Upper lobe of left lung (tissue), 6 donors: ENCODE measurements around the gene ZNF407. TPM values are rescaled to one million over a fixed set of nuclear protein-coding genes. Genes with fewer than 3 reads are reported as not detected.
A peak's percentile ranks its signal among the peaks of the same experiment; 100 is the strongest.

ENCODE experiments used
- ATAC-seq, 2 donors: fragments of 200-7000 bp; cut with Tn5 transposase; one replicate each; pipeline ENCODE4 v1.9.1; 2022; ENCODE audit warnings: mild to moderate bottlenecking in 2 of 2, moderate library complexity in 2 of 2; ENCODE audit not compliant: low FRiP score in 2 of 2
- DNase-seq, 2 donors: peaks; one replicate each; pipeline ENCODE4 v3.0.0-alpha.2; 2019 to 2020
- H3K27ac ChIP-seq, 4 donors: fragments of 200-600 bp; sonication (generic); one replicate each; pipeline ENCODE4 v1.5.1; 2016 to 2019
- H3K27me3 ChIP-seq, 4 donors: fragments of 200-600 bp; sonication (generic); one replicate each; pipeline ENCODE4 v1.5.1; 2017 to 2019
- H3K36me3 ChIP-seq, 4 donors: fragments of 200-600 bp; sonication (generic); one replicate each; pipeline ENCODE4 v1.5.1; 2016 to 2019
- H3K4me1 ChIP-seq, 4 donors: fragments of 200-600 bp; sonication (generic); one replicate each; pipeline ENCODE4 v1.5.1; 2018 to 2019
- H3K4me3 ChIP-seq, 4 donors: fragments of 200-600 bp; sonication (generic); one replicate each; pipeline ENCODE4 v1.5.1; 2017 to 2019; ENCODE audit warnings: mild to moderate bottlenecking in 2 of 4, moderate library complexity in 1 of 4
- H3K9me3 ChIP-seq, 4 donors: fragments of 200-600 bp; sonication (generic); one replicate each; pipeline ENCODE4 v1.5.1; 2018 to 2019
- CTCF ChIP-seq, 6 experiments: fragments of 450-650 bp in 4 of 6; fragments of 200-600 bp in 2 of 6; sonication (generic) in 2 of 6; IDR thresholded peaks; one replicate each; pipeline ENCODE4 v1.5.1; 2016 to 2019; ENCODE audit warnings: antibody characterized with exemption in 6 of 6
- EP300 ChIP-seq, 4 donors: sonication (generic); formaldehyde crosslinking; IDR thresholded peaks; one replicate each; pipeline ENCODE4 v1.5.1; 2017; ENCODE audit warnings: antibody characterized with exemption in 4 of 4, control low read depth in 2 of 4
- POLR2A ChIP-seq, 4 donors: fragments of 450-650 bp; IDR thresholded peaks; one replicate each; pipeline ENCODE4 v1.5.1; 2016 to 2017; ENCODE audit warnings: antibody characterized with exemption in 4 of 4, mild to moderate bottlenecking in 2 of 4
- POLR2AphosphoS5 ChIP-seq, 2 donors: sonication (generic); formaldehyde crosslinking; IDR thresholded peaks; one replicate each; pipeline ENCODE4 v1.5.1; 2017; ENCODE audit warnings: antibody characterized with exemption in 2 of 2
- WGBS, 2 donors: methylation state at CpG; one replicate each; pipeline ENCODE4 v1.1.5; 2017 to 2018; 5-methylcytosine and 5-hydroxymethylcytosine counted together
- total RNA-seq, 6 donors: library from RNA; depleted of rRNA in 4 of 6; stranded (reverse); fragments of >200 nt in 4 of 6; gene quantifications; one replicate each; pipeline versions ENCODE4 v1.1.0 to v1.2.1, GENCODE V29; 2016 to 2021
- donor health status: DM: no; HTN: no; CAD: no; lungs with moderate emphysema.
- donor health status: DM: no; HTN: yes; CAD: no; lungs with severe emphysema.

ZNF407 gene
- total RNA-seq, 6 donors from 2014 or later: 12.2 to 77.5 (median 17.1) TPM

GRCh38 chr18:74722237-74722636 lies 124.6 kb downstream of the ZNF407 start:
- Histone ChIP-seq H3K27me3 (no peaks in the 10 kb centered on the region), H3K36me3 (no peaks in the 10 kb centered on the region), H3K27ac (no peak overlapping the region), H3K4me3 (no peak overlapping the region), H3K9me3 (no peaks in the 10 kb centered on the region), H3K4me1 (peaks cover 3 to 10% (median 7%) of the 10 kb centered on the region in 4 donors)
- TF ChIP-seq POLR2AphosphoS5 (IDR thresholded peaks at IDR 0.05): no peak
- TF ChIP-seq EP300 (IDR thresholded peaks at IDR 0.05): no peak
- TF ChIP-seq POLR2A (IDR thresholded peaks at IDR 0.05): no peak
- no peak for TF ChIP-seq CTCF (IDR thresholded peaks at IDR 0.05)
- DNase-seq (peak in 1 of 2 donors; percentile 28), ATAC-seq (peak in 1 of 2 donors; percentile 36)
- WGBS, 2 donors: 50 to 68% methylated on average over 2 of the region's 2 CpGs

- WGBS, 2 donors: 82 to 96% methylated on average over 1 of the region's 1 CpG
- peaks cover 3 to 10% (median 7%) of the 10 kb centered on the region in 4 donors for H3K4me1 ChIP-seq
- no peak for DNase-seq
- H3K27me3 ChIP-seq: no peaks in the 10 kb centered on the region
- no peak for ATAC-seq
- H3K36me3 ChIP-seq: no peaks in the 10 kb centered on the region
- H3K4me3 ChIP-seq: no peak overlapping the region
- no peaks in the 10 kb centered on the region for H3K9me3 ChIP-seq
- no peak overlapping the region for H3K27ac ChIP-seq
- TF ChIP-seq EP300 (IDR thresholded peaks at IDR 0.05) (no peak), CTCF (IDR thresholded peaks at IDR 0.05) (no peak), POLR2AphosphoS5 (IDR thresholded peaks at IDR 0.05) (no peak), POLR2A (IDR thresholded peaks at IDR 0.05) (no peak)
Observed at GRCh38 chr18:74724186-74724585, 126.5 kb downstream of the ZNF407 start.

GRCh38 chr18:74725690-74726089 lies 128.0 kb downstream of the ZNF407 start:
- H3K27ac ChIP-seq: no peak overlapping the region
- H3K27me3 ChIP-seq: no peaks in the 10 kb centered on the region
- TF ChIP-seq CTCF (IDR thresholded peaks at IDR 0.05) (no peak), POLR2AphosphoS5 (IDR thresholded peaks at IDR 0.05) (no peak), EP300 (IDR thresholded peaks at IDR 0.05) (no peak), POLR2A (IDR thresholded peaks at IDR 0.05) (no peak)
- 80 to 83% methylated on average over 3 of the region's 3 CpGs for WGBS, 2 donors
- H3K4me1 ChIP-seq: peaks cover 3 to 10% (median 7%) of the 10 kb centered on the region in 4 donors
- H3K9me3 ChIP-seq: no peaks in the 10 kb centered on the region
- ATAC-seq (no peak), DNase-seq (no peak)
- H3K4me3 ChIP-seq: no peak overlapping the region
- H3K36me3 ChIP-seq: no peaks in the 10 kb centered on the region

- Histone ChIP-seq H3K27ac (no peak overlapping the region), H3K4me3 (no peak overlapping the region), H3K9me3 (no peaks in the 10 kb centered on the region), H3K27me3 (no peaks in the 10 kb centered on the region), H3K36me3 (no peaks in the 10 kb centered on the region), H3K4me1 (no peaks in the 10 kb centered on the region)
- DNase-seq (peak in 1 of 2 donors; percentile 34), ATAC-seq (peak in 1 of 2 donors; percentile 51)
- TF ChIP-seq POLR2AphosphoS5 (IDR thresholded peaks at IDR 0.05) (no peak), CTCF (IDR thresholded peaks at IDR 0.05) (no peak), EP300 (IDR thresholded peaks at IDR 0.05) (no peak), POLR2A (IDR thresholded peaks at IDR 0.05) (no peak)
- 79 to 88% methylated on average over 5 of the region's 5 CpGs for WGBS, 2 donors
Observed at GRCh38 chr18:74728586-74728985, 130.9 kb downstream of the ZNF407 start.

GRCh38 chr18:74731097-74731496 lies 133.4 kb downstream of the ZNF407 start:
- TF ChIP-seq POLR2A (IDR thresholded peaks at IDR 0.05): no peak
- no peak for TF ChIP-seq EP300 (IDR thresholded peaks at IDR 0.05)
- TF ChIP-seq POLR2AphosphoS5 (IDR thresholded peaks at IDR 0.05): no peak
- no peak for TF ChIP-seq CTCF (IDR thresholded peaks at IDR 0.05)
- Histone ChIP-seq H3K36me3 (no peaks in the 10 kb centered on the region), H3K4me1 (no peaks in the 10 kb centered on the region), H3K4me3 (no peak overlapping the region), H3K27ac (no peak overlapping the region), H3K27me3 (no peaks in the 10 kb centered on the region), H3K9me3 (no peaks in the 10 kb centered on the region)
- 96 to 98% methylated on average over 5 of the region's 5 CpGs for WGBS, 2 donors
- no peak for DNase-seq
- no peak for ATAC-seq
